HPDE6-E6E7 (cell line): ENCODE data around the gene GPRIN3.
"Not testable (repeated sequence)": the region's sequence is repeated elsewhere in the genome, so short reads cannot be mapped to it uniquely, and the experiment has no call there.

Experiments
- DNase-seq: peaks from one replicate; pipeline ENCODE4 v3.0.0; 2011; ENCODE audit warnings: missing footprints; ENCODE audit errors: extremely low spot score

GPRIN3 gene

DNA sequence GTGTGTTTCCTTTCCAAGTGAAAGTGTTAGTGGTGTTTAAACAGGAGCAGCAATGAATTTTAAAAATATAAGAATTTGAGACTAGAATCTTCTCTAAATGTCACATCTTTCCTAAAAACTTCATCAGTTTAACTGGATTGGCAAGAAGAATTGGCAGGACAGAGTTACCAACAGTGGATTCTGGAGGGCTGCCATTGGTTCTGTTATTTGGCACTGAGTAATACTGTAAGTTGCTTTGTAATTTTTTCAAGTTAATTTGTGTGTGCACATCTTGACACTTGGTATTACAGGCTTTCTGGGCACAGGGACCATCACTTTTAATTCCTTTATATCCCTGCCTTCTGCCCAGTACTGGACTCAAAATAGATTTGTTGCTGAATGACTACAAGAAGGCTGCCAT, 4.5 kb upstream of the GPRIN3 start:
- DNase-seq: no peak

GRCh38 chr4:89311433-89311832, 3.8 kb upstream of the GPRIN3 start:
- DNase-seq: no peak

DNA sequence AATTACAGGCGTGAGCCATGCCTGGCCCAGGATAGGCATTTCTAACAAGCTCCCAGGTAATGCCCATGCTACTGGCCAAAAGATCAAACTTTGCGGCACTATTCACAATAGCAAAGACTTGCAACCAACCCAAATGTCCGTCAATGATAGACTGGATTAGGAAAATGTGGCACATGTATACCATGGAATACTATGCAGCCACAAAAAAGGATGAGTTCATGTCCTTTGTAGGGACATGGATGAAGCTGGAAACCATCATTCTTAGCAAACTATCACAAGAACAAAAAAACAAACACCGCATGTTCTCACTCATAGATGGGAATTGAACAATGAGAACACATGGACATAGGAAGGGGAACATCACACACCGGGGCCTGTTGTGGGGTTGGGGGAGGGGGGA, 1.6 kb upstream of the GPRIN3 start:
- DNase-seq: not testable (repeated sequence)

DNA sequence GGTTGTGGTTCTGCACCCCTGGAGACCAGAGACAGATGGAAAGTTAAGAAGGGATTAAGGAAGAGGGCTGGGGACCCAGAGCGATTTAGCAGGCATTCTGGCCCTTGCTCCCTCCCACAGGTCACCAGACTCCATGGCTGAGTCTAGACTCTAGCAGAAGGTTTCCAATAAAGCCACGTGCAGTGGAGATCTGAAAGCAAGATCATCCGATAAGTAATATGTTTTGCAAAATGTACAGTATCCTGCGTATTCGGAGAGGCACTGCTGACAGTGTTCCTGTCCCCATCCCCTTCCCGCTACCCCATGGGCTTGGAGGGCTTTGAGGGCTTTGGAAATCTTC, 531 bp upstream of the GPRIN3 start:
- DNase-seq: no peak

DNA sequence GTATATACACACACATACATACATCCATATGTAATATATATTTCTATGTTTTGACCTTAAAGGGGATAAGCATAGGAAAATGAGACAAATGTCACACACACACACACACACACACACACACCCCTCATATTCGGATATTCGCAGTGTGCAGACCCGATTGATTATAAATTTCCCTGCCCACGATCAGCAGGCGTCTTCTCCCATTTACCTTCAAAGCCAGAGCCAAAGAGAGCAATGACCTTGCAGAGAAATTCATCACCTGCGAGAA, 488 bp downstream of the GPRIN3 start:
- DNase-seq: no peak

DNA sequence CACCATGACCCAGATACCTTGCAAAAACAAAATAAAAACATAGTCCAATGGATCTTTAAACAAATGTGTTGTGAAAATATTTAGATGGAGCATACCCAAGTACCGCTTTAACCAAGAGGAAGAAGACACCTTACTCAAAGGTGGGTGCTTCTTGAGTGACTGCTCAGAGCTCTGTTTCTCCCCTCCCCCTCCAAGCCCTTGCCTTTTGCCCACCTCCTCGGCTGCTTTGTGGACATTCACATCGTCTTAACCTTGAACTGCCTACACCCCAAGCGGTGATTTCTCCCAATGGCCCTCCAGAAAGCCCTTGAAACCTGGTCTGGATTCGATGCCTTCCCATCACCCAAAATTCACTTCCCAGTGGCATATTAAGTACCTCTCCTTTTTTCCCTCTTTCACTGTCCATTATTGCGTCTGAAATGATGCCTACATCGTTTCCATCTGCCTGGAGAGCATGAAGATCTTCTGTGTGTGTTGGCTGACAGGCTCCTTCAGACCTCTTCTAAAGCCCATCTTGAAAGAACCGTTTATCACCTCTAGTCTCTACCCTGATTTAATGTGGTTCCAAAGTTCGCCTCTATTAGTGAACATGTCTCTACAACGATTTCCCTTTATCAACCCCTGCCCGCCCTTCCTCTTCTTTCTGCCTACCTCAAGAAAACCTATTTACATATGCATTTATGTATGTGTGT, 968 bp downstream of the GPRIN3 start:
- DNase-seq: no peak

- no peak for DNase-seq
These were observed 1.7 kb downstream of the GPRIN3 start for GRCh38 chr4:89305712-89306437.

GRCh38 chr4:89305028-89305427, 2.6 kb downstream of the GPRIN3 start:
- DNase-seq: no peak

DNA sequence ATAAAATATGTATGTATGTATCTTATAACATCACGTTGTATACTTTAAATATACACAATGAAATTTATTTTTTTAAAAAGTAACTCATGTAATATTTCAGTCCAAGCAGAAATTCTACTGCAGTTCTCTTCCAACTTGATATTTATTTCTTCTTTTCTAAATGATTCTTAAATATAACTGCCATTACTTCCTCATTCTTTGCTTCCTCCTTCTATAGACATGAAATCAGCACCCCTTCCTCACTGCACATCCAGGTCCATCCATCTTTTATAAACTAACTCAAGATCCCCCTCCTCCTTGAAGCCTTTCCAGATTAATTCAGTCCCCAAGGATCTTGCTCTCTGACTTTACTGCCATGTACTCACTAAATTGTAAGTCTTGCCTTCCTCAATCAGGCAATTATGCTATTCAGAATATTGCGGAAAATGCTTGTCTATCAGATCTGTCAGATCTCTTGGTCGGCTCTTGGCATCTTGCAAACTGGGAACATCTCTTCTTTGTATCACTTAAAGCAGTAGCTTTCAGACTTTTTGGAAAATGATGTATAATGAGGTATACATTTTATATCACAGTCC, 3.7 kb downstream of the GPRIN3 start:
- DNase-seq: no peak

DNA sequence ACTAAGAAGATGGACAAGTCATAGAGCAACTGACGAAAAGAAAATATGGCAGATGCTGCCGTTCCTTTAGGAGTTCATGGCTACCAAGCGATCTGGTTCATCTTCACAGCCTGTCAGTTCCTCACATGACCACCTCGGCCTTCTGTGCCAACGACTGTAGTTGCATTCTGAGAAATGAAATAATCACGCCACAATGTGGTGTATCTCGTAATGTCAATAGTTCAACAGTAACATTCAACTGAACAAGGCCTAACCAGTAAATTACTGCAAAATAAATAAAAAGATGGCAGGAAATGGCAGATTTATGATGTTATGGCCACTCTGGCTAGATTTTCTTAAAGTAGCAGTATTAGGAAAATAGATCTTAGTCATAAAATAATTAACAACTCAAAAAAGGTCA, 4.4 kb downstream of the GPRIN3 start:
- no peak for DNase-seq

- no peak for DNase-seq
These were observed 5.7 kb downstream of the GPRIN3 start for GRCh38 chr4:89301902-89302301.

GRCh38 chr4:89301003-89301402, 6.6 kb downstream of the GPRIN3 start:
- DNase-seq: no peak

GRCh38 chr4:89300499-89300898, 7.1 kb downstream of the GPRIN3 start:
- DNase-seq: no peak

- DNase-seq: no peak
These were observed 7.5 kb downstream of the GPRIN3 start for GRCh38 chr4:89300060-89300459.

GRCh38 chr4:89299153-89299791, 8.3 kb downstream of the GPRIN3 start:
- no peak for DNase-seq

- no peak for DNase-seq
These were observed 8.8 kb downstream of the GPRIN3 start for GRCh38 chr4:89298788-89299152.

GRCh38 chr4:89298155-89298554, 9.4 kb downstream of the GPRIN3 start:
- DNase-seq: no peak

DNA sequence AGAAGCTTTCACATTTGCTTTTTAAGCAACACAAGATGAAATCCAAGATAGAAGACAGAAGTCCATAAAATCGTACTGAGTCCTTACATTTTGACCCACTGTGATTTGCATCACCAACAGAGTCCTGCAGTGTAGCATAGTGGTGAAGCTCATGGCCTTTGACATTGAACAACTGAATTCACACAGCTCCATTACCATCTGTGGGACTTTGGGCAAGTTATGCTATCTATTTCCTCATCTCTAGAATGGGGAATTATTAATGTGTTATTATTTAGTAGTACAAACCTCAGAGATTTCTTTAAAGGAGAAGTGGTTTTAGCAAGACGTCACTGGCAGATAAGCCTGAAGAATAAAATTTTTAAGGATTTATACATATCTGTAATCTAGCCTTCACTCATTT, 10.7 kb downstream of the GPRIN3 start:
- DNase-seq: no peak

GRCh38 chr4:89296399-89296798, 11.2 kb downstream of the GPRIN3 start:
- no peak for DNase-seq

DNA sequence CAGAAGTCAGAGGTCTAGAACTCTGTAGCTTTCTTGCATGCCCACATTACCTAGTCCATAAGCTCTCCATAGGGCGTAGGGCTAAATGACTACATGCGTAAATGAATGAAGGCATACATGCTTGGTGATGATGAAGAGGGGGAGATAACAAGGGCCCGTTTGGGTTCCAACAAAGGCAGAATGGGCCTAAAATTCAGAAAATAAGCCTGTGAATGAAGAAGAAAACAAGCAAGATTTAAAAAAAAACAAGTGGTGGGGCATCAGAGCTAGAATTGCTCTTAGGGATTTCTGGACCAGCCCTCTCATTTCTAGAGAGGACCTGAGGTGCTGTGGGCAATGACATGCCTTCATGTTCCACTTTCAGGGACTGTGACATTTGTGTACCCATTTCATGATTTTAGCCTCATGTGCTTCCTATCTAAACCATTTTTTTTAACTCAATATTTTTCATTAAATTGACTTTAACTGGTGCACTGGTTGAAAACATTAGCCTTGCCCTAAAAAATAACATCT, 12.1 kb downstream of the GPRIN3 start:
- DNase-seq: no peak

GRCh38 chr4:89294573-89295269, 12.9 kb downstream of the GPRIN3 start:
- no peak for DNase-seq

GRCh38 chr4:89293299-89293698, 14.3 kb downstream of the GPRIN3 start:
- DNase-seq: no peak
